Measurements from ENCODE around the gene NRCAM. TPM values are rescaled to one million over a fixed set of nuclear protein-coding genes. Genes with fewer than 3 reads are reported as not detected.

NRCAM gene
- total RNA-seq, 4 donors from 2014 or later: 0.77 to 30.3 (median 2.0) TPM; not detected in 1

GRCh38 chr7:108407676-108408075 is 48.6 kb downstream of the NRCAM start:
- no peak overlapping the region for H3K4me3 ChIP-seq
- no peaks in the 10 kb centered on the region for H3K36me3 ChIP-seq
- H3K9me3 ChIP-seq: no peaks in the 10 kb centered on the region
- H3K4me1 ChIP-seq: no peaks in the 10 kb centered on the region
- no peak for TF ChIP-seq CTCF (IDR thresholded peaks at IDR 0.05)
- TF ChIP-seq POLR2A (IDR thresholded peaks at IDR 0.05): no peak
- intact Hi-C loops (cut with DNase I; ENCODE audit: low total_unique reads): no loop called here
- DNase-seq: no peak
- H3K27me3 ChIP-seq: no peaks in the 10 kb centered on the region
- H3K27ac ChIP-seq: no peak overlapping the region

GRCh38 chr7:108406222-108406890 is 49.9 kb downstream of the NRCAM start:
- no peaks in the 10 kb centered on the region for H3K36me3 ChIP-seq
- no peak for TF ChIP-seq POLR2A (IDR thresholded peaks at IDR 0.05)
- no peak for TF ChIP-seq CTCF (IDR thresholded peaks at IDR 0.05)
- H3K4me1 ChIP-seq: no peaks in the 10 kb centered on the region
- intact Hi-C loops (cut with DNase I; ENCODE audit: low total_unique reads): no loop called here
- H3K27ac ChIP-seq: no peak overlapping the region
- DNase-seq: no peak
- no peak overlapping the region for H3K4me3 ChIP-seq
- H3K27me3 ChIP-seq: no peaks in the 10 kb centered on the region
- H3K9me3 ChIP-seq: no peaks in the 10 kb centered on the region

- intact Hi-C loops (cut with DNase I; ENCODE audit: low total_unique reads): no loop called here
- no peak overlapping the region for H3K4me3 ChIP-seq
- H3K9me3 ChIP-seq: no peaks in the 10 kb centered on the region
- H3K27me3 ChIP-seq: no peaks in the 10 kb centered on the region
- DNase-seq: no peak
- H3K36me3 ChIP-seq: no peaks in the 10 kb centered on the region
- no peaks in the 10 kb centered on the region for H3K4me1 ChIP-seq
- H3K27ac ChIP-seq: no peak overlapping the region
- TF ChIP-seq POLR2A (IDR thresholded peaks at IDR 0.05) (no peak), CTCF (IDR thresholded peaks at IDR 0.05) (no peak)
Measured at GRCh38 chr7:108404509-108405420, 51.5 kb downstream of the NRCAM start.

GRCh38 chr7:108403597-108404217 is 52.5 kb downstream of the NRCAM start:
- H3K4me1 ChIP-seq: no peaks in the 10 kb centered on the region
- intact Hi-C loops (cut with DNase I; ENCODE audit: low total_unique reads): no loop called here
- no peak for TF ChIP-seq CTCF (IDR thresholded peaks at IDR 0.05)
- TF ChIP-seq POLR2A (IDR thresholded peaks at IDR 0.05): no peak
- DNase-seq: no peak
- no peaks in the 10 kb centered on the region for H3K36me3 ChIP-seq
- no peaks in the 10 kb centered on the region for H3K27me3 ChIP-seq
- no peak overlapping the region for H3K27ac ChIP-seq
- H3K4me3 ChIP-seq: no peak overlapping the region
- H3K9me3 ChIP-seq: no peaks in the 10 kb centered on the region

GRCh38 chr7:108402865-108403264 is 53.4 kb downstream of the NRCAM start:
- intact Hi-C loops (cut with DNase I; ENCODE audit: low total_unique reads): no loop called here
- Histone ChIP-seq H3K27me3 (no peaks in the 10 kb centered on the region), H3K4me1 (no peaks in the 10 kb centered on the region), H3K36me3 (no peaks in the 10 kb centered on the region), H3K9me3 (no peaks in the 10 kb centered on the region), H3K27ac (no peak overlapping the region), H3K4me3 (no peak overlapping the region)
- no peak for TF ChIP-seq POLR2A (IDR thresholded peaks at IDR 0.05)
- no peak for TF ChIP-seq CTCF (IDR thresholded peaks at IDR 0.05)
- DNase-seq: no peak
